Spleen (tissue), 11 donors: ENCODE results near the gene IL18BP. TPM values are rescaled to one million over a fixed set of nuclear protein-coding genes. Genes with fewer than 3 reads are reported as not detected.

ENCODE experiments used
- DNase-seq: peaks from one replicate; pipeline ENCODE4 v3.0.0-alpha.2; 2020
- H3K27ac ChIP-seq, 8 donors: fragments of 200-600 bp; sonication (generic) in 7 of 8; 1 replicate in 4 of 8; 2 replicates in 4 of 8; pipeline versions ENCODE4 v1.5.0 to v1.8.0; 2016 to 2021; ENCODE audit warnings: inconsistent platforms in 4 of 8, mild to moderate bottlenecking in 4 of 8, moderate library complexity in 1 of 8
- H3K27me3 ChIP-seq, 7 donors: fragments of 200-600 bp; sonication (generic) in 6 of 7; replicated peaks in 1 of 7; 1 replicate in 4 of 7; 2 replicates in 3 of 7; pipeline versions ENCODE4 v1.5.0 to v1.8.0; 2016 to 2021; ENCODE audit warnings: inconsistent platforms in 3 of 7, mild to moderate bottlenecking in 1 of 7
- H3K36me3 ChIP-seq, 6 donors: fragments of 200-600 bp; sonication (generic) in 5 of 6; 1 replicate in 4 of 6; 2 replicates in 2 of 6; pipeline versions ENCODE4 v1.5.0 to v1.8.0; 2016 to 2021; ENCODE audit warnings: inconsistent platforms in 2 of 6
- H3K4me1 ChIP-seq, 6 donors: fragments of 200-600 bp; sonication (generic) in 5 of 6; 1 replicate in 3 of 6; 2 replicates in 3 of 6; pipeline versions ENCODE4 v1.5.0 to v1.8.0; 2016 to 2021; ENCODE audit warnings: inconsistent platforms in 3 of 6
- H3K4me3 ChIP-seq, 8 donors: fragments of 200-600 bp; sonication (generic) in 7 of 8; 1 replicate in 4 of 8; 2 replicates in 4 of 8; pipeline versions ENCODE4 v1.5.0 to v1.8.0; 2016 to 2021; ENCODE audit warnings: inconsistent platforms in 4 of 8, mild to moderate bottlenecking in 4 of 8, moderate library complexity in 2 of 8
- H3K9me3 ChIP-seq, 8 donors: fragments of 200-600 bp; sonication (generic) in 7 of 8; 1 replicate in 4 of 8; 2 replicates in 4 of 8; pipeline versions ENCODE4 v1.5.0 to v1.8.0; 2016 to 2021; ENCODE audit warnings: inconsistent platforms in 4 of 8
- POLR2A ChIP-seq, 3 donors: fragments of 450-650 bp; IDR thresholded peaks; one replicate each; pipeline ENCODE4 v1.5.1; 2017; ENCODE audit warnings: antibody characterized with exemption in 3 of 3, mild to moderate bottlenecking in 1 of 3
- POLR2AphosphoS5 ChIP-seq, 3 donors: sonication (generic); formaldehyde crosslinking; IDR thresholded peaks; one replicate each; pipeline ENCODE4 v1.5.1; 2017; ENCODE audit warnings: antibody characterized with exemption in 3 of 3
- WGBS, 5 donors: extraction: QIAGEN DNeasy Blood & Tissue Kit in 3 of 5; methylation state at CpG; one replicate each; pipeline versions ENCODE4 v1.1.5 to v1.1.7; 2013 to 2018; 5-methylcytosine and 5-hydroxymethylcytosine counted together
- intact Hi-C: fragments of 100-400 bp; cut with DNase I; formaldehyde crosslinking; loops from one replicate; pipeline ENCODE4 v1.15.0; 2023; ENCODE audit warnings: low total_unique reads
- polyA plus RNA-seq, 3 donors: library from polyadenylated mRNA; stranded (reverse); fragments of 200-250 nt; gene quantifications; one replicate each; pipeline ENCODE4 v1.2.1, GENCODE V29; 2013
- total RNA-seq, 7 donors: library from RNA; depleted of rRNA in 3 of 7; stranded (reverse); fragments of >200 nt in 3 of 7; fragmentation: NEBNext Ultra II Directional in 4 of 7; extraction: Animal tissue kit (Norgen Biotek cat#: 25700) in 4 of 7; gene quantifications; one replicate each; pipeline versions ENCODE4 v1.1.0 to v1.2.1, GENCODE V29; 2016 to 2021
- TF ChIP-seq, protein P1 (sequence below), 11 experiments: fragments of 200-600 bp in 7 of 11; fragments of 450-650 bp in 4 of 11; sonication (generic) in 4 of 11; IDR thresholded peaks in 8 of 11; conservative IDR thresholded peaks in 3 of 11; 1 replicate in 7 of 11; 2 replicates in 4 of 11; pipeline versions ENCODE4 v1.4.0 to v1.8.0; 2016 to 2021; ENCODE audit warnings: antibody characterized with exemption in 11 of 11, inconsistent platforms in 4 of 11, mild to moderate bottlenecking in 1 of 11
- donor health status: healthy with polysubstance abuse.
- donor health status: DM: no; HTN: no; CAD: no; lungs with moderate emphysema.
- donor health status: DM: no; HTN: no; CAD: no.
- donor health status: Bipolar disorder and iron deficiency.
- donor health status: healthy.
- donor health status: DM: no; HTN: no; CAD: no.
- donor health status: DM: yes; HTN: yes; CAD: no.

The IL18BP gene
- total and polyA plus RNA-seq, 10 donors = 13.8 to 84.2 (median 46.7) TPM

DNA sequence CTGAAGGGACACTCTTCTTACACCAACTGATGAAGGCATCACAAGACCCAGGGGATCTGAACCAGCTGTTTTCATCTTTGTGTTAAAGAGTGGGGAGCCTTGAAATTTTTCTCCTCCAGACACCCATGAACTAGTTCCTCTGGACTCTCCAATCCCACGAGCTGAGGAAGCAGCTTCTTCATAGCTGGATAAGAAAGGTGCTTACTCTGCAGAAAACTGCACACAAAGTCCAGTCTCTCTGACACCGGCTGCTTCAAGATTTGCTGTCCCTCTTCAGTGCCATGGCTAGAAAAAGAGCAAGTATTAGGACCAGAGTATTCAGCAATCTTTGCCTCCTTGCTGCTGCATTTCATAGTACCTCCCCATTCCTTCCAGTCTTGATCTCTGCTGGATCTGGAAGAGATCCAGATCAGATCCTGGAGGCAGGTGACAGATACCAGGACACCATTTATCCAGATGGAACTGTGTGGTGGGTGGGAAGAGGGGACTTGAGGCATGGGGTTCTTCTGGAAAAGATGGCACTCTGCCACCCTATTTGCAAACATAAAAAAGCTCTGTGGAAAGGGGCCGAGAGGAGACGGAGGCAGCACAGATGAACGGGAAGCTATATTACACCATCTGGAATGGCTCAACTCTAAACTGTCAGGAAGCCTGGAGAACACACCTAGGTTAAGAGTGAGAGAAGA is 25.5 kb downstream of the IL18BP start:
- Histone ChIP-seq H3K4me3 (no peak overlapping the region), H3K4me1 (peaks cover 15 to 61% (median 53%) of the 10 kb centered on the region in 6 donors), H3K27ac (peak overlapping the region in 2 of 8 donors; percentile 31 to 59), H3K36me3 (peaks cover 6 to 100% (median 83%) of the 10 kb centered on the region in 6 donors), H3K27me3 (no peaks in the 10 kb centered on the region), H3K9me3 (no peaks in the 10 kb centered on the region)
- intact Hi-C loops = loop anchor here (2.0 kb wide), 1 partner anchor 69 kb away; no protein-coding TSS in a partner anchor
- 42 to 60% (median 46%) methylated on average over 5 of the region's 5 CpGs for WGBS, 5 donors
- no peak for DNase-seq
- TF ChIP-seq POLR2A (IDR thresholded peaks at IDR 0.05) (no peak), POLR2AphosphoS5 (IDR thresholded peaks at IDR 0.05) (no peak)
- TF ChIP-seq, protein P1, sequence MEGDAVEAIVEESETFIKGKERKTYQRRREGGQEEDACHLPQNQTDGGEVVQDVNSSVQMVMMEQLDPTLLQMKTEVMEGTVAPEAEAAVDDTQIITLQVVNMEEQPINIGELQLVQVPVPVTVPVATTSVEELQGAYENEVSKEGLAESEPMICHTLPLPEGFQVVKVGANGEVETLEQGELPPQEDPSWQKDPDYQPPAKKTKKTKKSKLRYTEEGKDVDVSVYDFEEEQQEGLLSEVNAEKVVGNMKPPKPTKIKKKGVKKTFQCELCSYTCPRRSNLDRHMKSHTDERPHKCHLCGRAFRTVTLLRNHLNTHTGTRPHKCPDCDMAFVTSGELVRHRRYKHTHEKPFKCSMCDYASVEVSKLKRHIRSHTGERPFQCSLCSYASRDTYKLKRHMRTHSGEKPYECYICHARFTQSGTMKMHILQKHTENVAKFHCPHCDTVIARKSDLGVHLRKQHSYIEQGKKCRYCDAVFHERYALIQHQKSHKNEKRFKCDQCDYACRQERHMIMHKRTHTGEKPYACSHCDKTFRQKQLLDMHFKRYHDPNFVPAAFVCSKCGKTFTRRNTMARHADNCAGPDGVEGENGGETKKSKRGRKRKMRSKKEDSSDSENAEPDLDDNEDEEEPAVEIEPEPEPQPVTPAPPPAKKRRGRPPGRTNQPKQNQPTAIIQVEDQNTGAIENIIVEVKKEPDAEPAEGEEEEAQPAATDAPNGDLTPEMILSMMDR (IDR thresholded peaks at IDR 0.05 in 8 of 11, conservative IDR thresholded peaks at IDR 0.05 in 3 of 11) = no peak

DNA sequence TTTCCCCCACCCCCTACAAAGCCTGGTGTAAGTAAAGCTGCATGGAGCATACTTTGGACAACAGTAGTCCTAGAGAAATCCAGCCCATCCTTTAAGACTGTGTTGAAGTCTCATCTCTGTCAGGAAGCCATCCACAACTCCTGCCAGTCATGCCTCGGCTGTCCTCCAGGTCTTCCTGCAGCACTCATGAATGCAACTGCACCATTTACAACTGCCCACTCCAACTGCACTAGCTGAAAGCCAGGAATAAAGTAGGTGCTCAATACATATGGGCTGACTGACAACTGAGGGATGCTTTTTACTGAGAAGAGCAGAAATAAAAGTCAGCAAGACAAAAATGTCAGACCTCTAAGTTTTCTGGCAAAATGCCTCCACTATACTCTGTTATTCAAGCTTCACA is 27.4 kb downstream of the IL18BP start:
- no peak for DNase-seq
- H3K4me3 ChIP-seq = no peak overlapping the region
- WGBS, 5 donors = 71 to 88% (median 77%) methylated on average over 1 of the region's 1 CpG
- intact Hi-C loops = no loop called here
- no peaks in the 10 kb centered on the region for H3K9me3 ChIP-seq
- H3K36me3 ChIP-seq = peaks cover 4 to 100% (median 75%) of the 10 kb centered on the region in 6 donors
- peak overlapping the region in 3 of 8 donors; percentile 23 to 59 (median 31) for H3K27ac ChIP-seq
- peaks cover 15 to 80% (median 64%) of the 10 kb centered on the region in 6 donors for H3K4me1 ChIP-seq
- H3K27me3 ChIP-seq = no peaks in the 10 kb centered on the region
- no peak for TF ChIP-seq POLR2AphosphoS5 (IDR thresholded peaks at IDR 0.05)
- TF ChIP-seq, protein P1 (IDR thresholded peaks at IDR 0.05 in 8 of 11, conservative IDR thresholded peaks at IDR 0.05 in 3 of 11) = no peak
- no peak for TF ChIP-seq POLR2A (IDR thresholded peaks at IDR 0.05)

DNA sequence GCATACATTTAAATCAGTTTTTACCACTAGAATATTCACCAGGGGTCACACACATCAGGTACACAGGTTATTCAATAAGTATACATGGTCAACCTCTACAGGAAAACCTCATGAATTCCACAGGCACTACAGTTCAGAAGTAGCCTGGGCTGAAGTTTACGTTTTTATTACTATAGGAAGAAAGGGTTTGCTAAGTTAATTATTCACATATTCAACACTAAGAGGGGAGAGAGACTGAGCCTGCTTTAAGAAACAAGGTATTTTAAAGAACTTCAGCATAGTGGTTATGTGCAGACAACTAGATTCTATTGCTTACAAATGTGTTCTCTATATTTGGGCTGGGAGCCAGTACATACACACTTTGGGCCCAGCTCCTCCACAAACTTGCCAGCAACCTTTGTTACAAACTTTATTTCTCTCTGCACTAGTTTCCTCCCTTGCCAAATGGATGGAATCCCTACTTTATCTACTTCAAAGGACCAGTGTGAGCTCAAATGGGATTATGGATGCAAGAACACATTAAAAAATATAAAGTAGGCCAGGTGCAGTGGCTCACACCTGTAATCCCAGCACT is 31.9 kb downstream of the IL18BP start:
- no peak overlapping the region for H3K27ac ChIP-seq

More for the DNA sequence above, 31.9 kb downstream of the IL18BP start:
- Histone ChIP-seq H3K4me1 (peaks cover 7 to 100% (median 70%) of the 10 kb centered on the region in 6 donors), H3K4me3 (no peak overlapping the region), H3K27me3 (no peaks in the 10 kb centered on the region), H3K9me3 (no peaks in the 10 kb centered on the region), H3K36me3 (peaks cover 0 to 100% (median 68%) of the 10 kb centered on the region in 6 donors)
- TF ChIP-seq POLR2AphosphoS5 (IDR thresholded peaks at IDR 0.05) (no peak), POLR2A (IDR thresholded peaks at IDR 0.05) (no peak)
- TF ChIP-seq, protein P1 (IDR thresholded peaks at IDR 0.05 in 8 of 11, conservative IDR thresholded peaks at IDR 0.05 in 3 of 11) = no peak
- intact Hi-C loops = no loop called here
- 57 to 100% (median 63%) methylated on average over 1 of the region's 1 CpG for WGBS, 5 donors
- no peak for DNase-seq
